ENCODE data around the gene PNPLA8. TPM values are rescaled to one million over a fixed set of nuclear protein-coding genes. Genes with fewer than 3 reads are reported as not detected.

Gene PNPLA8
- total RNA-seq, 1 donor from 2014 or later = 16.2 TPM

- Histone ChIP-seq H3K4me1 (ENCODE audit: control insufficient read depth in 3 of 3, insufficient read depth in 3 of 3, low read length in 3 of 3) (peaks cover 5 to 12% (median 10%) of the 10 kb centered on the region in 3 donors), H3K9me3 (ENCODE audit: control insufficient read depth in 3 of 3, low read length in 3 of 3) (no peaks in the 10 kb centered on the region), H3K27me3 (ENCODE audit: control insufficient read depth in 3 of 3, insufficient read depth in 3 of 3, low read length in 3 of 3) (peaks cover 31 to 51% (median 39%) of the 10 kb centered on the region in 3 donors), H3K27ac (ENCODE audit: low read depth, low read length) (no peak overlapping the region), H3K9ac (ENCODE audit: low read depth in 1 of 3, low read length in 3 of 3) (no peak overlapping the region), H3K4me3 (ENCODE audit: low read length in 3 of 3) (no peak overlapping the region), H3K36me3 (ENCODE audit: control insufficient read depth in 3 of 3, insufficient read depth in 3 of 3, low read length in 3 of 3) (no peaks in the 10 kb centered on the region)
These were observed 72.6 kb downstream of the PNPLA8 start for GRCh38 chr7:108453320-108453719.

GRCh38 chr7:108452707-108453106 is 73.2 kb downstream of the PNPLA8 start:
- no peak overlapping the region for H3K9ac ChIP-seq (ENCODE audit: low read depth in 1 of 3, low read length in 3 of 3)

GRCh38 chr7:108451296-108451848 is 74.6 kb downstream of the PNPLA8 start:
- H3K4me1 ChIP-seq (ENCODE audit: control insufficient read depth in 3 of 3, insufficient read depth in 3 of 3, low read length in 3 of 3) = peaks cover 5 to 12% (median 10%) of the 10 kb centered on the region in 3 donors
- peaks cover 23 to 35% (median 25%) of the 10 kb centered on the region in 3 donors for H3K27me3 ChIP-seq (ENCODE audit: control insufficient read depth in 3 of 3, insufficient read depth in 3 of 3, low read length in 3 of 3)
- H3K9ac ChIP-seq (ENCODE audit: low read depth in 1 of 3, low read length in 3 of 3) = no peak overlapping the region
- no peaks in the 10 kb centered on the region for H3K9me3 ChIP-seq (ENCODE audit: control insufficient read depth in 3 of 3, low read length in 3 of 3)
- no peaks in the 10 kb centered on the region for H3K36me3 ChIP-seq (ENCODE audit: control insufficient read depth in 3 of 3, insufficient read depth in 3 of 3, low read length in 3 of 3)
- H3K4me3 ChIP-seq (ENCODE audit: low read length in 3 of 3) = no peak overlapping the region
- H3K27ac ChIP-seq (ENCODE audit: low read depth, low read length) = no peak overlapping the region

More at GRCh38 chr7:108452707-108453106, 73.2 kb downstream of the PNPLA8 start:
- Histone ChIP-seq H3K36me3 (ENCODE audit: control insufficient read depth in 3 of 3, insufficient read depth in 3 of 3, low read length in 3 of 3) (no peaks in the 10 kb centered on the region), H3K4me1 (ENCODE audit: control insufficient read depth in 3 of 3, insufficient read depth in 3 of 3, low read length in 3 of 3) (peaks cover 5 to 12% (median 10%) of the 10 kb centered on the region in 3 donors), H3K27me3 (ENCODE audit: control insufficient read depth in 3 of 3, insufficient read depth in 3 of 3, low read length in 3 of 3) (peaks cover 31 to 45% (median 33%) of the 10 kb centered on the region in 3 donors), H3K9me3 (ENCODE audit: control insufficient read depth in 3 of 3, low read length in 3 of 3) (no peaks in the 10 kb centered on the region), H3K4me3 (ENCODE audit: low read length in 3 of 3) (no peak overlapping the region), H3K27ac (ENCODE audit: low read depth, low read length) (no peak overlapping the region)

- H3K27me3 ChIP-seq (ENCODE audit: control insufficient read depth in 3 of 3, insufficient read depth in 3 of 3, low read length in 3 of 3) = peaks cover 13 to 25% (median 15%) of the 10 kb centered on the region in 3 donors
- no peaks in the 10 kb centered on the region for H3K36me3 ChIP-seq (ENCODE audit: control insufficient read depth in 3 of 3, insufficient read depth in 3 of 3, low read length in 3 of 3)
- H3K9me3 ChIP-seq (ENCODE audit: control insufficient read depth in 3 of 3, low read length in 3 of 3) = no peaks in the 10 kb centered on the region
- no peak overlapping the region for H3K9ac ChIP-seq (ENCODE audit: low read depth in 1 of 3, low read length in 3 of 3)
- H3K4me3 ChIP-seq (ENCODE audit: low read length in 3 of 3) = no peak overlapping the region
- no peak overlapping the region for H3K27ac ChIP-seq (ENCODE audit: low read depth, low read length)
- H3K4me1 ChIP-seq (ENCODE audit: control insufficient read depth in 3 of 3, insufficient read depth in 3 of 3, low read length in 3 of 3) = peaks cover 5 to 6% (median 5%) of the 10 kb centered on the region in 3 donors
These were observed 75.8 kb downstream of the PNPLA8 start for GRCh38 chr7:108450160-108450559.

- H3K36me3 ChIP-seq (ENCODE audit: control insufficient read depth in 3 of 3, insufficient read depth in 3 of 3, low read length in 3 of 3) = no peaks in the 10 kb centered on the region
- peaks cover 0 to under 1% (median 0%) of the 10 kb centered on the region in 3 donors for H3K4me1 ChIP-seq (ENCODE audit: control insufficient read depth in 3 of 3, insufficient read depth in 3 of 3, low read length in 3 of 3)
- no peak overlapping the region for H3K4me3 ChIP-seq (ENCODE audit: low read length in 3 of 3)
- no peak overlapping the region for H3K9ac ChIP-seq (ENCODE audit: low read depth in 1 of 3, low read length in 3 of 3)
- H3K27ac ChIP-seq (ENCODE audit: low read depth, low read length) = no peak overlapping the region
- H3K27me3 ChIP-seq (ENCODE audit: control insufficient read depth in 3 of 3, insufficient read depth in 3 of 3, low read length in 3 of 3) = peaks cover 7 to 20% (median 9%) of the 10 kb centered on the region in 3 donors
- H3K9me3 ChIP-seq (ENCODE audit: control insufficient read depth in 3 of 3, low read length in 3 of 3) = no peaks in the 10 kb centered on the region
These were observed 76.4 kb downstream of the PNPLA8 start for GRCh38 chr7:108449521-108449920.

GRCh38 chr7:108448584-108449505 is 77.1 kb downstream of the PNPLA8 start:
- no peak overlapping the region for H3K4me3 ChIP-seq (ENCODE audit: low read length in 3 of 3)
- H3K27me3 ChIP-seq (ENCODE audit: control insufficient read depth in 3 of 3, insufficient read depth in 3 of 3, low read length in 3 of 3) = peaks cover 4 to 14% (median 5%) of the 10 kb centered on the region in 3 donors

GRCh38 chr7:108442039-108442568 is 83.8 kb downstream of the PNPLA8 start:
- Histone ChIP-seq H3K36me3 (ENCODE audit: control insufficient read depth in 3 of 3, insufficient read depth in 3 of 3, low read length in 3 of 3) (no peaks in the 10 kb centered on the region), H3K9ac (ENCODE audit: low read depth in 1 of 3, low read length in 3 of 3) (no peak overlapping the region), H3K27ac (ENCODE audit: low read depth, low read length) (no peak overlapping the region), H3K4me1 (ENCODE audit: control insufficient read depth in 3 of 3, insufficient read depth in 3 of 3, low read length in 3 of 3) (no peaks in the 10 kb centered on the region), H3K9me3 (ENCODE audit: control insufficient read depth in 3 of 3, low read length in 3 of 3) (no peaks in the 10 kb centered on the region), H3K4me3 (ENCODE audit: low read length in 3 of 3) (no peak overlapping the region), H3K27me3 (ENCODE audit: control insufficient read depth in 3 of 3, insufficient read depth in 3 of 3, low read length in 3 of 3) (no peaks in the 10 kb centered on the region)

More at GRCh38 chr7:108448584-108449505, 77.1 kb downstream of the PNPLA8 start:
- H3K36me3 ChIP-seq (ENCODE audit: control insufficient read depth in 3 of 3, insufficient read depth in 3 of 3, low read length in 3 of 3) = no peaks in the 10 kb centered on the region
- no peaks in the 10 kb centered on the region for H3K4me1 ChIP-seq (ENCODE audit: control insufficient read depth in 3 of 3, insufficient read depth in 3 of 3, low read length in 3 of 3)
- no peaks in the 10 kb centered on the region for H3K9me3 ChIP-seq (ENCODE audit: control insufficient read depth in 3 of 3, low read length in 3 of 3)
- H3K9ac ChIP-seq (ENCODE audit: low read depth in 1 of 3, low read length in 3 of 3) = no peak overlapping the region
- no peak overlapping the region for H3K27ac ChIP-seq (ENCODE audit: low read depth, low read length)

GRCh38 chr7:108441392-108441955 is 84.5 kb downstream of the PNPLA8 start:
- Histone ChIP-seq H3K9ac (ENCODE audit: low read depth in 1 of 3, low read length in 3 of 3) (no peak overlapping the region), H3K36me3 (ENCODE audit: control insufficient read depth in 3 of 3, insufficient read depth in 3 of 3, low read length in 3 of 3) (no peaks in the 10 kb centered on the region), H3K27me3 (ENCODE audit: control insufficient read depth in 3 of 3, insufficient read depth in 3 of 3, low read length in 3 of 3) (no peaks in the 10 kb centered on the region), H3K4me3 (ENCODE audit: low read length in 3 of 3) (no peak overlapping the region), H3K9me3 (ENCODE audit: control insufficient read depth in 3 of 3, low read length in 3 of 3) (no peaks in the 10 kb centered on the region), H3K27ac (ENCODE audit: low read depth, low read length) (no peak overlapping the region), H3K4me1 (ENCODE audit: control insufficient read depth in 3 of 3, insufficient read depth in 3 of 3, low read length in 3 of 3) (no peaks in the 10 kb centered on the region)

- Histone ChIP-seq H3K4me1 (ENCODE audit: control insufficient read depth in 3 of 3, insufficient read depth in 3 of 3, low read length in 3 of 3) (no peaks in the 10 kb centered on the region), H3K9ac (ENCODE audit: low read depth in 1 of 3, low read length in 3 of 3) (no peak overlapping the region), H3K9me3 (ENCODE audit: control insufficient read depth in 3 of 3, low read length in 3 of 3) (no peaks in the 10 kb centered on the region), H3K27ac (ENCODE audit: low read depth, low read length) (no peak overlapping the region), H3K36me3 (ENCODE audit: control insufficient read depth in 3 of 3, insufficient read depth in 3 of 3, low read length in 3 of 3) (no peaks in the 10 kb centered on the region), H3K27me3 (ENCODE audit: control insufficient read depth in 3 of 3, insufficient read depth in 3 of 3, low read length in 3 of 3) (no peaks in the 10 kb centered on the region), H3K4me3 (ENCODE audit: low read length in 3 of 3) (no peak overlapping the region)
These were observed 85.3 kb downstream of the PNPLA8 start for GRCh38 chr7:108440613-108441012.
